Activated T-helper 1 cell treated with Interleukin-2 at 50 U/mL for 16 hours (primary cell): ENCODE measurements around the gene TTLL10.

Experiments used
- DNase-seq: peaks from one replicate; pipeline ENCODE4 v3.0.0-alpha.2; 2020; ENCODE audit warnings: low read depth

The TTLL10 gene, protein sequence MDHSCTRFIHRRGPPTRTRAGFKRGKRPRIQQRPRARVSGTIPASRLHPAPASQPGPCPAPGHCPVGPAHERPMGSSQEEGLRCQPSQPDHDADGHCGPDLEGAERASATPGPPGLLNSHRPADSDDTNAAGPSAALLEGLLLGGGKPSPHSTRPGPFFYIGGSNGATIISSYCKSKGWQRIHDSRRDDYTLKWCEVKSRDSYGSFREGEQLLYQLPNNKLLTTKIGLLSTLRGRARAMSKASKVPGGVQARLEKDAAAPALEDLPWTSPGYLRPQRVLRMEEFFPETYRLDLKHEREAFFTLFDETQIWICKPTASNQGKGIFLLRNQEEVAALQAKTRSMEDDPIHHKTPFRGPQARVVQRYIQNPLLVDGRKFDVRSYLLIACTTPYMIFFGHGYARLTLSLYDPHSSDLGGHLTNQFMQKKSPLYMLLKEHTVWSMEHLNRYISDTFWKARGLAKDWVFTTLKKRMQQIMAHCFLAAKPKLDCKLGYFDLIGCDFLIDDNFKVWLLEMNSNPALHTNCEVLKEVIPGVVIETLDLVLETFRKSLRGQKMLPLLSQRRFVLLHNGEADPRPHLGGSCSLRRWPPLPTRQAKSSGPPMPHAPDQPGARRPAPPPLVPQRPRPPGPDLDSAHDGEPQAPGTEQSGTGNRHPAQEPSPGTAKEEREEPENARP

GRCh38 chr1:1173793-1174415, at the start of gene TTLL10:
TSS of gene TTLL10 (plus strand) at chr1:1173880. CDS start at chr1:1179216, 5,336 bp downstream.
- DNase-seq: peak; percentile 46

GRCh38 chr1:1124508-1124785, 49.2 kb upstream of the TTLL10 start:
- no peak for DNase-seq

DNA sequence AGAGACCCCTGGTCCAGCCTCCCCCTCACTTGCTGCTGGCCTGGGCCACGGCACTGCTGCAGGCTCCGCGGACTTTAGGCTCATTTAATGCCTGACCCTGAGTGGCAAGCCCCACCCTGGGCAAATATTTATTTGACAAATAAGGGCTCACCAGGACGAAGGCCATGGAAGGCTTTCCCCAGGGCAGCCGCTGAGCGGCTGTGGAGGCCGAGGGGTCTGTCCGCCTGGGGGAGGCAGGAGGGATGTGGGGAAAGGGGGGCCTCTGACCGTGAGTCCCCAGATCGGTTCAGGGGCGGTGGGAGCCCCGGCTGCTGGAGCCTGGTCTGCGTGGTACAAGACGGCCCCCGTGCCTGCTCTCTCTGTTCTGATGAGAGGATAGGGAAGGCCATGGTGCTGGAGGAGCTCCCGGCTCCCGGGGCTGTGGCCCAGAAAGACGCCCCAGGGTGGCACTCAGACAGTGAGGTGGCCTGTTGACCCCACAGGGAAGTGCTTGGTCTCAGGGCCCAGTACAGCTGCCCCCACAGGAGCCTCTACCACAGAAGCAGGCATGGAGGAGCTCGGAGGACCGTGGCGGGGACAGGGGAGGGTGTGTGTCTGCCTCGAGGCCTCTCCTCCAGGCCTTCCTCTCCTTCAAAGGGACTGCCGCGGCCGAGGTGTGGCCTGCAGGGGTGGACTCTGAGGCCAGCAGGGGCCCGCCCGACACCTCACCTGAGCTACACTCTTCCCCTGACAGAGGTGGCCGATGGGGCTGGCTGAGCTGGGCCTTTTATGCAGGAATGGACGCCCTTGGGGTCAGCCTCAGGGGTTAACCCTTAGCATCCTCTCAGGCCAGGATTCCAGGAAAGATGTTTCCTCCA, 48.7 kb upstream of the TTLL10 start:
- DNase-seq: no peak

GRCh38 chr1:1125945-1126344, 47.7 kb upstream of the TTLL10 start:
- no peak for DNase-seq

GRCh38 chr1:1127551-1128451, 45.9 kb upstream of the TTLL10 start:
- no peak for DNase-seq

DNA sequence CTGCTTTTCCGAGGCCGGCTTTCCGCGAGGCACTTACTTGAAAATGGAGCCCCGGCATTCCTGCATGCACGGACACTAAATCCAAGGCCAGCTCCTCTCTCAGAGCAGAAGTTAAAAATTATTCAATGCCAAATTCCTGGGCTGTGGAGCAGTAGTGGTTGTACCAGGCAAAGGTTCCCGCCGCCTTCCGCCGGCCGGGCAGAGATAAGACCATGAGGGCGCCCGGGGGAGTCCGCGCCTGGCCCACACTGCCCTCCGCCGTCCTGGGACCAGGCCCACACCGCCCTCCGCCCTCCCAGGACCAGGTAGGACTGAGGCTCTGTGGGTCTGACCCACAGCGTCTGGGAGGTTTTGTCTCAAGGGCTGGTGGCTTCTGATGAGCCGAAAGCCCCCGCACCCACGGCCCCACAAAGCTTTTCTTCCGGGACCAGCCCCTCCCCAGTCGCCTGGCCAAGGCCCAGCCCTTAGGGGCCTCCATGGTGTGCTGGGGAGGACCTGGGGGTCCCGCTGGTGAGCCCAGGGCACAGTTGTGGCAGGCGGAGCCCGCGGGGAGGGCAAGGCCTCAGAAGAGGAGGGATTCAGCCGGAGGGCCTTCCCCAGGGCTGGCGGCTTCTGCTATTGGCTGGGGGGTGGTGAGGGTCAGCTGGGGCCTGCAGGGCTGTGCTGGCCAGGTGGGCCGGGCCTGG, 45.1 kb upstream of the TTLL10 start:
- no peak for DNase-seq

GRCh38 chr1:1129381-1129821, 44.3 kb upstream of the TTLL10 start:
- no peak for DNase-seq

DNA sequence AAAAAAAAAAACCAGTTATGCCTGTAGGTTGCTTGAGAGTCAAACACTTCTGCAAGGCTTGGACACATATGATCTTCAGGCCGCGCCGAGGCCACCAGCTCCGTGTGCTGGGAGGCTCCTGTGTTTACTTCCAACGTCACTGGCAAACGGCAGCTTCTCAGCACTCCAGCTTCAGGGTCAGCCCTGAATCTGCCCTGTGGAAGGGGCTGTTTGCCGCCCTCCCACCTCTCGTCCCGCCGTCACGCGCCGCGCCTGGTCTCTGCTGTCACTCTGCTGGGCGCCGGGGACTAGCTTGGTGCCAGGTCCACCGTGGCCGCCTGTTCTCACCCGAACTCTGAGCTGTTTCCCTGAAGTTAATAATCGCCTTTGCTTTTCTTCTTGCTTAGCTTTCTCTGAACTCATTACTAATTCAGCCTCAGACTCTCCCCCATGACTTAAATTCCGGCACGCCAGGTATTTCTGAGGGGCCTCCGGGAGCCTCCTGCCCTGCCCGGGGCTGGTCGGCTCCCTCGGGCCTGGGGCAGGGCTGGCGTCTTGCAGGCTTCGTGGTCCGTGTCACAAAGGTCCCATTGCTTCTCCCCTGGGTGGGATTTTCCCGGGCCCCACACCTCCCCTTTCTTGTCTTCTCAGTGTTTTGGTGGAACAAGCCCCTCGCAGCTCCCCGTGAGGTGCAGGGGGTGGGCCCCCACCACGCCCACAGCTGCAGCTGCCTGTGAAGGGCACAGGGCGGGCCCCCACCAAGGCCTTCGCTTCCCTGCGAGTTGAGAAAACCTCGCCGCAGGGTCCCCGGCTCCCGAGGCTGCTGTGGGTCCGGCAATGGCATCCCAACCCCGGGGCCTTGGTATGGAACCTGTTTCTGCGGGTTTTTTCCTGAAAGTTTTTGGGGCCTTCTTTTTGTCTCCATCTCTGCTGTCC, 43.2 kb upstream of the TTLL10 start:
- DNase-seq: no peak

DNA sequence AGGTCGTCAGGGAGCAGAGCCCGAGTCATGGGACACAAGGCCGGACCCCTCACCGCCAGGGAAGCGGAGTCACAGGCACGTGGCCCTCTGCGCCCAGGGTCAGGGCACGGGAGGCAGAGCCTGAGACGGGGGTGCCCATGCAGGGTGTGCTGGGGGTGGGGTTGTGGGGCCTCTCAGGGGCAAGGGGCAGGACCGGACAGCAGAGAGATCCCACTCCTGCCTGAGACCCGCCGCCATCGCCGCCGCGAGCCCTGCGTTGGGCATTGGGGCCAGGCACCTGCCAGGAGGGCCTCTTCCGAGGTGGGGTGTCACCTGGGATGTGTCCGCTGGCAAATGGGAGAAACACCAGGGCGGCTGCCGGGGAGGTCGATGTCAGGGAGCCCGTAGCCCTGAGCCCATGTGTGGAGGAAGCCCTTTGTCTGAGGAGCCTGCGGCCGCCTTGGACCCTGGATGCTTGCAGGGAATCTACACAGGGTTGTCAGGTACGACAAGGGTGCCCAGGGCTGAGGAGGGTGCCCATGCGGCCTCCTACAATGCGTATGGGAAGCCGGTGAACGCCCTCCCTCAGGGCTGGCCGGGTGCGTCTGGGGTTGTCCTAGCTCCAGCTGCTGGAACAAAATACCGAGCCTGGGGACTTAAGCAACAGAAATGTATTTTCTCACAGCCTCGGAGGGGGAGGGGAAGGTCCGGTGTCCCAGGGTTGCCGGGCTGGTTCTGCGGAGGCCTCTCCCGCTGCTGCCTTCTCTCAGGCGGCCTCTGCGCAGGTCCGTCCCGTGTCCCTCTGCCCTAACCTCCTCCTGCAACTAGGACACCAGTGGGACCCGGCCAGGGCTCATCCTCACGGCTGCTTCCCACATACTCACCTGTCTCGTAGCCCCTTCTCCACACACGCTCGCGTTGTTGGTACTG, 41.4 kb upstream of the TTLL10 start:
- no peak for DNase-seq

GRCh38 chr1:1132956-1133750, 40.5 kb upstream of the TTLL10 start:
- DNase-seq: no peak

DNA sequence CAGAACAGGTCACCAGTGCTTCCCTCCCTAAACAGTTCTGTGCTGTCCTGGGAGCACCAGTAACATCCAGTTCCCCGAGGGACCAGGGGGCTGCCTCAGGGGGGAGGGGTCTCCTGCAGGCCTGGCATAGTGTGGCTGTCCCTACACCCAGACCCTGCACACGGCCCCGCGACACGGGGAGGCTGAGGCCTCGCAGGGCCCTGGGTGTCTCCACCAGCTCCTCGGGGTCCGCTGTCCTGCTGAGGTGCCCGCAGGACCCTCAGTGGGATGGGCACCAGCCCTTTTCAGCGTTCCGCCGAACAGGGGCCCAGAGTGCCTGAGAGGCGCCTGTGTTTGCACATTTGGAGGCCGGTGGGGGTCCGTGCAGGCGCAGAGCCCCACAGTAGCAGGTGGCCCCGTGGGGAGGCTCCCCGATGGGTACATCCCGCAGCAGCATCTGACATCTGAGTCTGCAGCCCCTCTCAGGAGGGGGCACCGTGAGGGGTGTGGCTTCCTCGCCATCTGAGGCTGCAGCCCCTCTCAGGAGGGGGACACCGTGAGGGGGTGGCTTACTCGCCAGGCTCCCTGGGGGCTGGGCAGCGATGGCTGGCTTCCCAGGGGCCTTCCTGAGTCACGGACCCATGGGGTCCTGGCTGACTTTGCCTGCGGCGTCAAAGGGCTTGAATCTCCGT, 39.2 kb upstream of the TTLL10 start:
- DNase-seq: no peak

- no peak for DNase-seq
Observed at GRCh38 chr1:1135339-1136136, 38.1 kb upstream of the TTLL10 start.

DNA sequence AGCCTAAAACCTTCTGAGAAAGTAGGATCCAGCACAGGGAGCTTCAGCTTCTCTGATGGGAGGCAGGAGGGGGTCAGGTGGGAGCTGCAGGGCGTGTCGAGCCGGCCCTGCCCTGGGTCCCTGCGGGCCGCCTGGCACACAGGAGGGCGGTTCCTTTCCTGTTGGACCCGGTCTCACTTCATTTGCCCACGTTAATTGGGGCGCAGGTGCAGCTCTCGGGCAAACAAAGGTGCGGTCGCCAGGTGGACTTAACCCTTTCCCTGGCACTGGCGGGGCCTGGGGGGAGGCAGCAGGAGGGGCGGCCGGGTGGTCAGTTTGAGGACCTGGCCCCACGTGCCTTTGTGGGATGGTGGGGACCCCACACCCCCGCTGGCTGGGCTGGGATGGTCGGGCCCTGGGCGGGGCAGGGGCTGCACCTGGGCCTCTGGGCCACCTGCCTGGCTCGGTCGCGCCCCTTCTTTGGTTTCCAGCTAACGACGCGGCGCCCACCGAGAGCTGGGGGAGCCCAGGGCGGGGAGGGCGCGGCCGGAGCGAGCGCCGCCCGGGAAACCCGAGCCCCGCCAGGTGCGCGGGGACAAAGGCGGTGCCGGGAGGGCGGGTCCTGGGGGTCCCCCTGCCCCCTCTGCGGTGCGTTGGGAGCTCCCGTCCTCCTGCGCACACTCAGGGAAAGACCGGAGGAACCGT, 37.0 kb upstream of the TTLL10 start:
- no peak for DNase-seq

GRCh38 chr1:1137256-1138045, 36.2 kb upstream of the TTLL10 start:
- DNase-seq: peak; percentile 55

DNA sequence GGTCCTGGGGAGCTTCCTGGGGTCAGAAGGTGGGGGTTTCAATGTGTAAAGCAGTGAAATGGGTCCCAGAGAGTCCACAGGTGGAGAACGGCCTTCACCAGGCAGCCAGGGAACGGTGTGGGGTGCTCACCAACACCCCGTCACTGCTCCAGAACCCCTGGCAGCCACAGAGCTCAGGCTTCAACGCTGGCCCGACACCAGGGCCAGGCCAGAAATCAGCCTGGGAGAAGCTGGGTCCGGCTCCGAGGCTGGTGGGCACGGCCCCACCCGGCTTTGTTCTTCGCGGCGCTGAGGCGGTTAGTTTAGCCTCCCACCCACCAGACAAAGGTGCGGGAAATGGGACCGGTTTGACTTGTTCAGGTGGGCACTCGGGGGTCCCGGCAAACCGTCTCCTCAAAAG, 33.0 kb upstream of the TTLL10 start:
- no peak for DNase-seq
